Stimulated activated CD4-positive, alpha-beta T cell treated with anti-CD3 and anti-CD28 coated beads, Interleukin-4, amount 100 ng/mL, for 4 hours (primary cell): ENCODE measurements around the gene NPLOC4.

Source experiments
- DNase-seq, 2 experiments: peaks; one replicate each; pipeline ENCODE4 v3.0.0-alpha.2; 2020

Gene NPLOC4

GRCh38 chr17:81660441-81660840, 23.5 kb upstream of the NPLOC4 start:
- no peak for DNase-seq

- no peak for DNase-seq
Observed at GRCh38 chr17:81659038-81659437, 22.1 kb upstream of the NPLOC4 start.

DNA sequence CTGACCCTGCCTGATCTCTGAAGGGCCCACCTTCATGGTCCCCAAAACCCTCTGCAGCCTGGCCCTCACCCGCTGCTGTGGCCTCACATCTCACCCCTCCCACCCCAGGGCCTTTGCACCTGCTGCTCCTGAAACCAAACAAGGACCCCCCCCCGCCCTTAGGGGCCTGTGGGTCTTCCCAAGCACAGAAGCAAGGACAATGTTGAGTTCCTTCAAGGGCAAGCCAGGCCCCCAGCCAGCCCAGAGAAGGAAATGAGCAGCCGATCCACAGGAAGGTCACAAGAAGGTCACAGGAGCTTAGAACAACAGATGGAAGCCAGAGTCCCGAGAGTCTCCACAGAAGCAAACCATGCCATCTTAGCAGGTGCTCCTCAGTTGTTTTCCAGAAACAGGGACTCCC, 19.9 kb upstream of the NPLOC4 start:
- no peak for DNase-seq

DNA sequence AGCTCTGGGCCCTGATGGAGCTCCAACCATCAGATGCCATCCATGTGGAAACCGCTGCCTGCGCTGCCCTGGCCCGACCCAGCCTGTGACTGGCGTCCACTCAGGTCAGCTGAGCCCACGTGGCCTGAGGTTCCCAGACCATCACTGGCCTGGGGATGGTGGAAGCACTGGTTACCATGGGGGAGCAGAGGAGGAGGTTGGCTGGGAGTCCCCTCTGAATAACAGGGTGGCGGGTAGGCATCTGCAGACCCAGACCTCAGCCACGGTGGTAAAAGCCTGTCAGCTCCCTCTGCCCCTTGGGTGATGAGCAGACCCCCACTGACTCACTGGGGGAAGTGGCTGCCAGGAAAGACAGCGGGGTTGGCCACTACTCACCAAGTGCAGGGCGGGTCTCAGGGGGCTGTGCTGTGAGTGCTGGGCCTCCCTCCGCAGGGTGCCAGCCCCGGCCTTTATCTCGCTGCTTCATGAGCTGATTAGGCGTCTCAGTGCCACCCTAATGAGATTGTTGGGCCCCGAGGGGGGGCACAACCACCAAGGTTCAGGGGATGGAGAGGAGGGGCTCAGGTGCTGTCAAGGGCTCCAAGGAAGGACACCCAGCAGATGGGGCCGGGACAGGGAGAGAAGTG, 19.3 kb upstream of the NPLOC4 start, which contains the start of gene PDE6G:
Gene PDE6G (minus strand): TSS at position 425 of the 626 bp plus-strand sequence. CDS start 3,237 bp downstream, outside the sequence.
- no peak for DNase-seq

GRCh38 chr17:81655378-81656117, 18.6 kb upstream of the NPLOC4 start:
- DNase-seq, result no peak

DNA sequence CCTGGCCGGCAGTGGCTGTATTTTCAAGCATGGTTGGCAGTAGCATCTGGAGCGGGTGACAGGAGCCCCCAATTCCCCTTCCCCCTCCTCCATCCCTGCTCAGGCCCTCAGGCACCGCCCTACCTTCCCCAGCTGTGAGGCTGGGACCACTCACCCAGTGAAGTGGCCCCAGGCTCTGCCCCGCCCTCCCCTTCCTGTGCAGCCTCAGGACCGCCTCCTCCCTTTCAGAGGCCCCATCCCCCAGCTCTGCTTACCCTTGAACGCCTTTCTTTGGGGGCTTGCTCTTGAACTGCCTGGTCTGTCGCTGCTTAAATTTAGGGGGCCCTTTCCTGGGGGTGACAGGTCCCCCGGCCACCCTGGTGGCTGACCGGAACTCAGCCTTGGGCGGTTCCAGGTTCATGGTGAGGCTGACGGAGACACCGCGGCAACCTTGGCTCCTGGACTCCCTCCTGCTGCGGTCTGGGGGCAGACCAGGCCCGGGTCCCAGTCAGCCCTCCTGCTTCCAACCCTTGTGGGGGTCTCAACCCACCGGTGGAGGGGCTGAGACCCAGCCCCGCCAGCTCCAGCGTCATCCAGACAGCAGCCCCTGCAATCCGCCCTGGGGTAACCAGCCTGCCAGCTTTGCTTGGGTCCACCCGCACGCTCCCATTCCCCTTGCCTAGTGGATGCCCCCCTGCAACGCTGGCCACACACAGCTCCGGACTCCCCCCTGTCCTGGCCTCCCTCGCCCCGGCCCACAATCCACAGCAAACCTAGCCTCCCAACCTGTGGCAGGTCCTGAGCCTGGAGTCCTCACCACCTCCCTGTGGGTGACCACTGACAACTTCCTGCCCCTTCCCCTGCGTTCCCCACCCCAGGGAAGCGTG, 16.2 kb upstream of the NPLOC4 start:
- DNase-seq, result no peak

GRCh38 chr17:81651692-81652091, 14.8 kb upstream of the NPLOC4 start:
- DNase-seq, result no peak

DNA sequence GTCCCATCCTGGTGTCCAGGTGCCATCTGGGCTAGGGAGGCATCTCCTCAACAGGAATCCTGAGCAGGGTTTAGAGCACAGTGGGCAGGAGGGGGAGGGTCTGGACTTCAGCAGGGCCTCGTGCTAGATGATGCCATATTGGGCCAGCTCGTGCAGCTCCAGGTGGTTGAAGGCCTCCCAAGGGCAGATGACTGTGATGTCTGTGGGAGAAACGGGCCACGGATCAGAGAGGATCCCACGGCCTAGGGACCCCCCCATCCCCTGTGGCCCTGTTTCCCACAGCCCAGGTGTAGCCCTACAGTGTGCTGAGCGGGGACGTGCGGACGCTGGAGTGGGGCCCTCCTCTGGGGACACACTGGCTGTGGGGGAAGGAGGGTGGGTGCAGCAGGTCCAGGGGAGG, 14.0 kb upstream of the NPLOC4 start:
- no peak for DNase-seq

- DNase-seq, result no peak
Observed at GRCh38 chr17:81648707-81649085, 11.8 kb upstream of the NPLOC4 start.

DNA sequence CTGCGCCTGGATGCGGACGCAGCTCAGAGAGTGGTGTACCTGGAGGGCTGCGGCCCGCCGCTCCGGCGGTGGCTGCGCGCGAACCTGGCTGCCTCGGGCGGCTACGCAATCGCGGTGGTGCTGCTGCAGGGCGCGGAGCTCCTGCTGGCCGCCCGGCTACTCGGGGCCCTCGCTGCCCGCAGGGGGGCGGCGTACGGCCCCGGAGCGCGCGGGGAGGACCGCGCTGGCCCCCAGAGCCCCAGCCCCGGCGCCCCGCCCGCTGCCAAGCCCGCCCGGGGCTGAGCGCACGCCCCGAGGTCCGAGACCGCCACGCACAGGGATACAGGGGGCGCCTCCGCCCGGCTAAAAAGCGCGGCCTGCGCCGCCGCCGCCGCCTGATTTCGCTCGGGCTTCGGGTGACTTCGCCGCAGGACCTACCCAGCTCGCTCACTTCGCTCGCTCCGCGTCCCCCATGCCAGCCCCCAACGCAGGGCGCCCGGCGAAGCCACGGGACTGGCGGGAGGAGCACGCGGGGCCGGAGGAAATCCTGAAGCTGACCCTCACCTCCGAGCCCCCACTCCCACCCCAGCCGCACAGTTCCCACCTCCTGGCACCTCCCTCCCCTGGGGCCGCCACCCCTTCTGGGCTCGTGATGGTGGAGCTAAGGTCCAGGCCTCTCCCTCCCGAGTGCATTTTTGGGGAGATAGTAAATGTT, 11.2 kb upstream of the NPLOC4 start:
- no peak for DNase-seq

DNA sequence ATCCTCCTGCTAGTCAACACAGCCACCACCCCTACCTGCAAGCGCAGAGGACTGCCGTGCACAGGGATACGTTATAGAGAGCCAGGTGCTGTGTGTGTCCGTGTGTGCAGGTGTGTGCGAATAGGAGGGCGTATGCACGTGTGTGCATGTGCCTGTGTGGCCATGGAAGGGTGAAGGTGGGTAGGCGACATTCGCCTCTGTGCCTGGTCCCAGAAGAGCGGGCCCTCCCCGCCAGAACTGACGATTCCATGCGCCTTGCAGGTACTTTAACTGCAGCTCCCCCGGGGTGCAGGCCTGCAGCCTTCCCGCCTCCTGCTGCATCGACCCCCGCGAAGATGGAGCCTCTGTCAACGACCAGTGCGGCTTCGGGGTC, 10.7 kb upstream of the NPLOC4 start:
- DNase-seq, result no peak

DNA sequence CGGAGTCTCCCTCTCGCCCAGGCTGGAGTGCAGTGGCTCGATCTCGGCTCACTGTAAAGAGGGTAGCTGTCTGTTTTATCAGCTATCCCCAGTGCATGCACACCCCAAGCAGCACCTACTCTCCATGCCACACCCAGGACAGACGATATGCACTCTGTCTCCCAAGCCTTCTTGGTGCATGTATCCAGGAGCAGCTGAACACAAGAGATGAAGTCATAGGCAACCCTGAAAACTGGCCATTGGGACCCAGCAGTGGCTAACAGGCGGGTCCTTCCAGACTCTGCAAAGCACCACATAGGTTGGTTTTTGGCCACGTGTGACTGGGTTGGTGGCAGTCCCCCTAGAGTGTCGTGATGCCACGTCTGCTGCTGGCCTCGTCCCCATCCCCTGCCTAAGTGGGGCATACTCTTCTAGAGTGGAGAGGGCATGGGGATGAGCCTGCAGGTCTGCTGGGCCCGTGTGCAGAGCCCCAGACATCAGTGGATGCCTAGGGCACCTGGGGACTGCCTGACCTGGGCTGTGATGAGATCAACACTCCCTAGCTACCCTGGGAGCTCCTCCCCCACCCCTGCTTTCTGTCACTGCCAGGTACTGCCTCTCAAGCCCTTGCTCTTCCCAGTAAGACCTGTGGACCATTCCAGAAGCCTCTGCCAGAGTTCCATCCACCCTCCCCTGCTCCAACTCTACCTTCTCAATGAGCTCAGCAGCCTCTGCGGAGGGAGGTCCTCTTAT, 10.1 kb upstream of the NPLOC4 start:
- no peak for DNase-seq

GRCh38 chr17:81644976-81645952, 8.4 kb upstream of the NPLOC4 start:
- no peak for DNase-seq

DNA sequence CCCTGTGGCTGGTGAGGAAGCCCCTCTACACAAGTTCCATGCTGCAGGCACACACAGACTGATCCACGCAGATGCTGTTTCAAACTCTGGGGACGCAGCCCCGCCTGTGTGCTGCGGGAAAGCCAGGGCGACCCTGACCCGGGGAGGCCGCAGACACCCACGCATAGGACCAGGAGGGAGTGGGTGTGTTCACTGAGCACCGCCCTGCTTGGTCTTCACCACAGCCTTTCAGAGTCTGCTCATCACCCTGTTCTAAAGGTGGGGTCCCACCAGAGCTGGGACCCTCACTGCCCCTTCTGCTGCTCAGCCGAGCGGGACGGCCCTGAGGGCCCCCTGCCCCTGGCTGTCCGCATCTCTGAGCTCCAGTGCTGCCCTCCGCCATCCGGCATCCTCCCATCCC, 7.6 kb upstream of the NPLOC4 start:
- no peak for DNase-seq

- DNase-seq, result no peak
Observed at GRCh38 chr17:81641825-81642489, 5.0 kb upstream of the NPLOC4 start.

- DNase-seq, result no peak
Observed at GRCh38 chr17:81640011-81640410, 3.1 kb upstream of the NPLOC4 start.

- DNase-seq, result no peak
Observed at GRCh38 chr17:81638683-81639082, 1.8 kb upstream of the NPLOC4 start.

- DNase-seq, result no peak
Observed at GRCh38 chr17:81635973-81636504, 873 bp downstream of the NPLOC4 start.

DNA sequence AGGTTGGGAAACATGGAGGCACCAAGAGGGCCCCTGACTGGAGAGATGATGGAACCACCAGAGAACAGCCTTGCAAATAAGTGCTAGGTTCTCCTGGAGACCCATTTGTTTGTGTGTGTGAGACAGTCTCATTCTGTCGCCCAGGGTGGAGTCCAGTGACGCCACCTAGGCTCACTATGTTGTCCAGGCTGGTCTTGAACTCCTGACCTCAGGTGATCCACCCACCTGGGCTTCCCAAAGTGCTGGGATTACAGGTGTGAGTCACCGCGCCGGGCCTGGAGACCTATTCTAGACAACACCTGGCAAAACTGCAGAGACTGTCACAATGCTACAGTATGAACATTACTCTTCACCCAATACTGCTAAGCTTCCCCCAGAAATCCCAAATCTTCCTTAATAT, 1.5 kb downstream of the NPLOC4 start:
- no peak for DNase-seq

DNA sequence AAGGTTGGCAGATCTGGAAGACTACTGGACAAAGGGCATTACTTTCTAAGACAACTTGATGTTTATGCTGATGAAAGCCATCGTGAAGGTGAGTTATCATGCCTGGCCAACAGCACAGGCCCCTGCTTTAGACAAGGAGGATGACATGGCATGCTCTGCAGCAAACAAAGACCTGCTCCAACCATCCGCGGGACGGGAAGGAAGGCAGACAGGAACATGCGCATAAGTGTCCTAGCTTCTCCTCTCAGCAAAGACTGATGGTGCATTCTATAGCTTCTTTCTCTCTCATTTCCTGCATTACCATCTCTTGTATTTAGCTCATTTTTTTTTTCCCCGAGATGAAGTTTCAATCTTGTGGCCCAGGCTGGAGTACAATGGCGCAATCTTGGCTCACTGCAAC, 5.4 kb downstream of the NPLOC4 start:
- no peak for DNase-seq
